HG03175 (cell line): ENCODE data around the gene METTL13.

Experiments used
- ATAC-seq: cut with Tn5 transposase; IDR thresholded peaks from one replicate; pipeline ENCODE4 v1.9.1; 2021; ENCODE audit warnings: mild to moderate bottlenecking, moderate library complexity; ENCODE audit not compliant: unreplicated experiment

METTL13 gene

DNA sequence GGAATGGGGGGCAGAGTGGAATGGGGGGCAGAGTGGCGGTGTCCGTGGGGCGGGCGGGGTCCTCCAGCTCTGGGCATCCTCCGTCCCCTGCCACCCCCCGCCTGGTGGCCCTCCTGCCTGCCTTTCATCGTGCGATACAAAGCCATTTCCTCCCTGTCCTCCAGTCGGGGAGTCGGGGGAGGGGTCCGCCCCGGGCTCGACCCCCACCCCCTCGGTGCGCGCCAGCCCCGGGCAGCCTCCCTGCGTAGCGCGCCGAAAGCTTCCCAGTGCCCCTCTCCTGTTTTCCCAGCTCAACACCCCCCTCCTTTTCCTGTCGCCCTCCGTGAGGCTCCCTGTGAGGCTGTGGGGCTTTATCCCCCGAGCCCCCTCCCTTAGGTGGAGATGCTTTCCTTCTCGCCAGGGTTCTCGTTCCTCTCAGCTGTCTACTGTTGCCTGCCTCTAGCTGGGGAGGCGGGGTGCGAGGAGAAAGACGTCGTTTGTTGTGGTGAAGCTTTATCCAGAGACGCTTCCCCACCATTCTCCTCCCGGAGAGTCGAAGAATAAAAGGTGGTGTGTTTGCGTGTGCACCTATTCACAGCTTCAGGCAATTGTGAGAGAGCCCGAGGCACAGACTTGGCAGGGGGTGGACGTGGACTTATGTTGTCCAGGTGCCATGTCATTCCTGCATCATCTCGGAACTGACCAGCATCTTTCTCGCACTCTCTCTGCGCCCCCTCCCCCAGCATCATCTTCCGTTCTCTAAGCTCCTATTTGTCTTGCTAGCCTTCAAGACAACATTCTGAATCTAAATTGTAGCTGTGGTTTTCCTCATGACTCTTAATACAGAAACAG is 60.7 kb downstream of the METTL13 start:
- ATAC-seq = no peak

DNA sequence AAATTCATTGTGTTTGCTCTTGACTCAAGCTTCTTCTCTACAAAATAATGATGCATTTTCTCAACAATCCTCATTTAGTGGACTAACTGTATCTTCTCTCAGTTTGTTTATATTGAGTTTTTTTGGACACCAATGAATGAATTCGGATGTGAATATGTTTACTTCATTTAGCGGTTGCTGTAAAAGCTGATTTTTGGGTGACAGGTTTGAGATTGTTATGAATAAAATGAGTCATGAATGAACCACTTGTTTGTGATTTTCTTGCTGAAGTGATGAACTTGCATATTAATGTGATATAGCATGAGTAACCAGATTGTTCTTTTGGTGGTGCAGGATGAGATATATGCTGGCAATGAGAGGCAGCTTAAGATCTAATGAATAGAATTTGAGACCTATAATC is 62.9 kb downstream of the METTL13 start:
- ATAC-seq = no peak

DNA sequence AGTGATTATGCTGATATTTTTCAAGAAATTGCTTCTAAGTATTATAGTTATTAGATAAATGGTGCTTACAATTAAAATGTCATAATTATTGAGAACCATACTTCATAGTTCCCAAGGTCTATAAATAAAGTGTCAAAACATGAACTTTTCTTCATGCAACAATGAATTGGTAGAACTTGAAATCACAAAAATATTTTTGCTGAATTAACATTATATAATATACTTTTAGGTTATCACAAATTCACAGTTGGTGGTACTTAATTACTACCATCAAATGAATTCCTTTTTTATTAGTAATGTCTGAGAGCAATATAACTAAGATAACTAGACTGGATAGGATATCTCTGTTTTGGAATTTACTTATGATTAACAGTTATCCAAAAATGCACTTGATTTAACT is 64.5 kb downstream of the METTL13 start:
- ATAC-seq = no peak
